ENCODE data around the gene NPRL2. TPM values are rescaled to one million over a fixed set of nuclear protein-coding genes. Genes with fewer than 3 reads are reported as not detected.

NPRL2 gene
- total and polyA plus RNA-seq, 2 donors (not counting 3 experiments of a cell fraction or from before 2014, with no cell fraction given): 13.4 to 30.6 TPM

- POLR2A ChIA-PET: no interaction called here
- intact Hi-C loops (cut with micrococcal nuclease): no loop called here
- no peaks in the 10 kb centered on the region for H3K9me3 ChIP-seq (replicated peaks; ENCODE audit: control insufficient read depth, insufficient read depth, low read length)
- no peaks in the 10 kb centered on the region for H3K27me3 ChIP-seq (ENCODE audit: control insufficient read depth in 2 of 2, insufficient read depth in 2 of 2, low read length in 2 of 2)
- no peaks in the 10 kb centered on the region for H4K20me1 ChIP-seq (replicated peaks; ENCODE audit: control insufficient read depth, extremely low read depth, insufficient read depth, low read length)
- H3K79me2 ChIP-seq (ENCODE audit: control insufficient read depth, insufficient read depth, low read length): peaks cover 25% of the 10 kb centered on the region
- H3K4me2 ChIP-seq (ENCODE audit: insufficient read depth, low read length): peak overlapping the region; percentile 33
- no peak overlapping the region for H3K4me3 ChIP-seq (replicated peaks in 1 of 3; ENCODE audit: insufficient read depth in 1 of 3, low read depth in 1 of 3, low read length in 3 of 3)
- BruUV-seq (replicated peaks): no TSS peak
- DNase-seq (ENCODE audit: low read depth, low spot score) (no peak), FAIRE-seq (no peak)
- H3K9me1 ChIP-seq (replicated peaks; ENCODE audit: control insufficient read depth, extremely low read depth, insufficient read depth, low read length): no peaks in the 10 kb centered on the region
- H3K4me1 ChIP-seq (ENCODE audit: control insufficient read depth, extremely low read depth, insufficient read depth, low read length): peaks cover 27% of the 10 kb centered on the region
- CTCF ChIA-PET: interaction anchor here (2.4 kb wide), 1 partner anchor 16 kb away, joined by 6 read pairs; the partner anchor contains the start of gene HYAL2
- no peak overlapping the region for H3K27ac ChIP-seq (ENCODE audit: insufficient read depth, low read depth, low read length)
- no peaks in the 10 kb centered on the region for H3K36me3 ChIP-seq (ENCODE audit: control insufficient read depth in 2 of 2, extremely low read depth in 1 of 2, insufficient read depth in 2 of 2, low read length in 2 of 2)
- H2AFZ ChIP-seq (ENCODE audit: low read depth, low read length): no peak overlapping the region
- H3K9ac ChIP-seq (replicated peaks; ENCODE audit: extremely low read depth, insufficient read depth, low read length): no peak overlapping the region
- TF ChIP-seq MAX (IDR thresholded peaks at IDR 0.05; ENCODE audit: insufficient read depth, insufficient read length) (no peak), GATA2 (IDR thresholded peaks at IDR 0.05; ENCODE audit: insufficient read depth, insufficient read length, low read depth, low read length) (no peak), CTCF (IDR thresholded peaks at IDR 0.05; ENCODE audit: extremely low read depth in 1 of 2, insufficient read depth in 1 of 2, low read depth in 1 of 2, low read length in 2 of 2) (no peak), MYC (IDR thresholded peaks at IDR 0.05; ENCODE audit: low read depth, low read length) (no peak)
- dilution Hi-C loops (cut with MboI; ENCODE audit: extremely low pct_ligation_motif_present, low sequenced_read_pairs): no loop called here
These were observed 11.0 kb downstream of the NPRL2 start for GRCh38 chr3:50339485-50340146.

- intact Hi-C loops (cut with micrococcal nuclease) (no loop called here), dilution Hi-C loops (cut with MboI; ENCODE audit: extremely low pct_ligation_motif_present, low sequenced_read_pairs) (no loop called here)
- Histone ChIP-seq H3K9me1 (replicated peaks; ENCODE audit: control insufficient read depth, extremely low read depth, insufficient read depth, low read length) (no peaks in the 10 kb centered on the region), H3K9me3 (replicated peaks; ENCODE audit: control insufficient read depth, insufficient read depth, low read length) (no peaks in the 10 kb centered on the region), H4K20me1 (replicated peaks; ENCODE audit: control insufficient read depth, extremely low read depth, insufficient read depth, low read length) (no peaks in the 10 kb centered on the region), H3K27me3 (ENCODE audit: control insufficient read depth in 2 of 2, insufficient read depth in 2 of 2, low read length in 2 of 2) (no peaks in the 10 kb centered on the region), H3K4me3 (replicated peaks in 1 of 3; ENCODE audit: insufficient read depth in 1 of 3, low read depth in 1 of 3, low read length in 3 of 3) (no peak overlapping the region), H3K27ac (ENCODE audit: insufficient read depth, low read depth, low read length) (no peak overlapping the region), H3K4me2 (ENCODE audit: insufficient read depth, low read length) (no peak overlapping the region), H3K36me3 (ENCODE audit: control insufficient read depth in 2 of 2, extremely low read depth in 1 of 2, insufficient read depth in 2 of 2, low read length in 2 of 2) (no peaks in the 10 kb centered on the region), H3K79me2 (ENCODE audit: control insufficient read depth, insufficient read depth, low read length) (peaks cover 32% of the 10 kb centered on the region), H3K9ac (replicated peaks; ENCODE audit: extremely low read depth, insufficient read depth, low read length) (no peak overlapping the region), H3K4me1 (ENCODE audit: control insufficient read depth, extremely low read depth, insufficient read depth, low read length) (peaks cover 34% of the 10 kb centered on the region), H2AFZ (ENCODE audit: low read depth, low read length) (no peak overlapping the region)
- no TSS peak for BruUV-seq (replicated peaks)
- FAIRE-seq: no peak
- POLR2A ChIA-PET: interaction anchor here (6.1 kb wide), 1 partner anchor 17 kb away, joined by 38 read pairs; the partner anchor contains the start of gene HYAL2
- TF ChIP-seq POLR2A (IDR thresholded peaks at IDR 0.05; ENCODE audit: low read depth, low read length): no peak
- no peak for DNase-seq (ENCODE audit: low read depth, low spot score)
- CTCF ChIA-PET: interaction anchor here (2.4 kb wide), 1 partner anchor 15 kb away, joined by 6 read pairs; the partner anchor contains the start of gene HYAL2
These were observed 11.6 kb downstream of the NPRL2 start for GRCh38 chr3:50338965-50339364.
